AG04449 (cell line): Measurements from ENCODE around the gene PCDHA6.
"Not testable (repeated sequence)": the region's sequence is repeated elsewhere in the genome, so short reads cannot be mapped to it uniquely, and the experiment has no call there.

Experiments used
- CTCF ChIA-PET: fragments of 350-600 bp; formaldehyde crosslinking; extraction: SDS; loops from one replicate; lab custom pipeline; 2021; ENCODE audit warnings: antibody characterized with exemption; lab: Yijun Ruan, JAX
- POLR2A ChIA-PET: fragments of 400-600, 350-600 bp; formaldehyde crosslinking; extraction: SDS; loops from one replicate; lab custom pipeline; 2020; ENCODE audit warnings: antibody characterized with exemption, inconsistent platforms; lab: Yijun Ruan, JAX
- DNase-seq: peaks from one replicate; pipeline ENCODE4 v3.0.0-alpha.2; 2010; ENCODE audit warnings: low read depth, low spot score
- H3K4me3 ChIP-seq: 2 replicates; pipeline ENCODE4 v1.5.1; 2011; ENCODE audit warnings: low read depth, mild to moderate bottlenecking, control low read depth, low read length
- CTCF ChIP-seq: IDR thresholded peaks from one replicate; pipeline ENCODE4 v1.5.1; 2011; ENCODE audit warnings: mild to moderate bottlenecking, moderate library complexity, low read length, control low read depth, inconsistent platforms; ENCODE audit not compliant: insufficient read depth; ENCODE audit errors: missing control alignments

The PCDHA6 gene

DNA sequence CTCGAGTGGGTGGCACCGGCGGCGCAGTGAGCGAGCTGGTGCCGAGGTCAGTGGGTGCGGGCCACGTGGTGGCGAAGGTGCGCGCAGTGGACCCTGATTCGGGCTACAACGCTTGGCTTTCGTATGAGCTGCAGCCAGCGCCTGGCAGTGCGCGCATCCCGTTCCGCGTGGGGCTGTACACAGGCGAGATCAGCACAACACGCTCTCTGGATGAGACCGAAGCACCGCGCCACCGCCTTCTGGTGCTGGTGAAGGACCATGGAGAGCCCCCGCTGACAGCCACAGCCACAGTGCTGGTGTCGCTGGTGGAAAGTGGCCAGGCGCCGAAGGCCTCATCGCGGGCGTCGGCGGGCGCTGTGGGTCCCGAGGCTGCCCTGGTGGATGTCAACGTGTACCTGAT lies 4.3 kb upstream of the PCDHA6 start:
- ChIA-PET CTCF (no interaction called here), POLR2A (no interaction called here)
- H3K4me3 ChIP-seq, result no peak overlapping the region
- no peak for DNase-seq
- no peak for TF ChIP-seq CTCF

GRCh38 chr5:140828362-140828737 lies 590 bp downstream of the PCDHA6 start:
- DNase-seq, result no peak
- no peak for TF ChIP-seq CTCF
- CTCF ChIA-PET, result no interaction called here
- no peak overlapping the region for H3K4me3 ChIP-seq
- POLR2A ChIA-PET, result no interaction called here

- CTCF ChIA-PET, H3K4me3 ChIP-seq, DNase-seq, POLR2A ChIA-PET: not testable (repeated sequence)
Measured at GRCh38 chr5:140829511-140830501, 2.0 kb downstream of the PCDHA6 start.

DNA sequence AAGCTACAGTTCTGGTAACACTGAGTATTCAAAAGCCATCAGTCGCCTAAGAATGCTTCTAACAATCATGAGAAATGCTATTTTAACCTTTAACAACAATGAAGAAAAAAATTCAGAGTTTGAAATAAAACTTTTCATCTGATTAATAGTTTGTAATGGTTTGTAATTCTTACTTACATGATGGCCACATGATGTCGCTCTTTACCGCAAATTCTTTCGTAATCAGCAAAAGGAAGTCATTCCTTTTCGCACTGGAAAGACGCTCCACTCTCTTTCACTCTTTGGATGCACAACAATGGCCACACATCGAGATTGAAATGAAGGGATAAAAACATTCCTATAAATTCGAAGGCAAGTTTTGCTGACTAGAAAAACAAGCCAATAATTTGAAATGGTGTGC lies 6.2 kb downstream of the PCDHA6 start, which contains the start of gene PCDHA7:
PCDHA7 (plus strand) TSS at position 277 of the 400 bp plus-strand sequence; CDS start at position 392, 115 bp downstream.
- no peak for DNase-seq
- no peak for TF ChIP-seq CTCF
- CTCF ChIA-PET, result no interaction called here
- POLR2A ChIA-PET, result no interaction called here
- no peak within 1 kb of the TSS; the same call in 1 of the 2 replicates for H3K4me3 ChIP-seq

DNA sequence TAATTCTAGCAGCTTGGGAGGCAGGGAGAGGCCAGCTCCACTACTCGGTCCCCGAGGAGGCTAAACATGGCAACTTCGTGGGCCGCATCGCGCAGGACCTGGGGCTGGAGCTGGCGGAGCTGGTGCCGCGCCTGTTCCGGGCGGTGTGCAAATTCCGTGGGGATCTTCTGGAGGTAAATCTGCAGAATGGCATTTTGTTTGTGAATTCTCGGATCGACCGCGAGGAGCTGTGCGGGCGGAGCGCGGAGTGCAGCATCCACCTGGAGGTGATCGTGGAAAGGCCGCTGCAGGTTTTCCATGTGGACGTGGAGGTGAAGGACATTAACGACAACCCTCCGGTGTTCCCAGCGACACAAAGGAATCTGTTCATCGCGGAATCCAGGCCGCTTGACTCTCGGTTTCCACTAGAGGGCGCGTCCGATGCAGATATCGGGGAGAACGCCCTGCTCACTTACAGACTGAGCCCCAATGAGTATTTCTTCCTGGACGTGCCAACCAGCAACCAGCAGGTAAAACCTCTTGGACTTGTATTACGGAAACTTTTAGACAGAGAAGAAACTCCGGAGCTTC lies 6.8 kb downstream of the PCDHA6 start:
- DNase-seq, CTCF ChIA-PET, H3K4me3 ChIP-seq, POLR2A ChIA-PET: not testable (repeated sequence)

DNA sequence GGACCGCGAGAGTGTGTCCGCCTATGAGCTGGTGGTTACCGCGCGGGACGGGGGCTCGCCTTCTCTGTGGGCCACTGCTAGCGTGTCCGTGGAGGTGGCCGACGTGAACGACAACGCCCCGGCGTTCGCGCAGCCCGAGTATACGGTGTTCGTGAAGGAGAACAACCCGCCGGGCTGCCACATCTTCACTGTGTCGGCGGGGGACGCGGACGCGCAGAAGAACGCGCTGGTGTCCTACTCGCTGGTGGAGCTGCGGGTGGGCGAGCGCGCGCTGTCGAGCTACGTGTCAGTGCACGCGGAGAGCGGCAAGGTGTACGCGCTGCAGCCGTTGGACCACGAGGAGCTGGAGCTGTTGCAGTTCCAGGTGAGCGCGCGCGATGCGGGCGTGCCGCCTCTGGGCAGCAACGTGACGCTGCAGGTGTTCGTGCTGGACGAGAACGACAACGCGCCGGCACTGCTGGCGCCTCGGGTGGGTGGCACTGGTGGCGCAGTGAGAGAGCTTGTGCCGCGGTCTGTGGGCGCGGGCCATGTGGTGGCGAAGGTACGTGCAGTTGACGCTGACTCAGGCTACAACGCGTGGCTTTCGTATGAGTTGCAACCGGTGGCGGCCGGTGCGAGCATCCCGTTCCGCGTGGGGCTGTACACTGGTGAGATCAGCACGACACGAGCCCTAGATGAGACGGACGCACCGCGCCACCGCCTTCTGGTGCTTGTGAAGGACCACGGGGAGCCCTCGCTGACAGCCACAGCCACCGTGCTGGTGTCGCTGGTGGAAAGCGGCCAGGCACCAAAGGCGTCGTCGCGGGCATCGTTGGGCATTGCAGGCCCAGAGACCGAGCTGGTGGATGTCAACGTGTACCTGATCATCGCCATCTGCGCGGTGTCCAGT lies 8.1 kb downstream of the PCDHA6 start:
- H3K4me3 ChIP-seq, result no peak overlapping the region
- no peak for DNase-seq
- ChIA-PET CTCF (no interaction called here), POLR2A (no interaction called here)
- no peak for TF ChIP-seq CTCF
